HPDE6-E6E7 (cell line): ENCODE data around the gene KCNIP1.

Experiments
- DNase-seq: peaks from one replicate; pipeline ENCODE4 v3.0.0; 2011; ENCODE audit warnings: missing footprints; ENCODE audit errors: extremely low spot score

The KCNIP1 gene

DNA sequence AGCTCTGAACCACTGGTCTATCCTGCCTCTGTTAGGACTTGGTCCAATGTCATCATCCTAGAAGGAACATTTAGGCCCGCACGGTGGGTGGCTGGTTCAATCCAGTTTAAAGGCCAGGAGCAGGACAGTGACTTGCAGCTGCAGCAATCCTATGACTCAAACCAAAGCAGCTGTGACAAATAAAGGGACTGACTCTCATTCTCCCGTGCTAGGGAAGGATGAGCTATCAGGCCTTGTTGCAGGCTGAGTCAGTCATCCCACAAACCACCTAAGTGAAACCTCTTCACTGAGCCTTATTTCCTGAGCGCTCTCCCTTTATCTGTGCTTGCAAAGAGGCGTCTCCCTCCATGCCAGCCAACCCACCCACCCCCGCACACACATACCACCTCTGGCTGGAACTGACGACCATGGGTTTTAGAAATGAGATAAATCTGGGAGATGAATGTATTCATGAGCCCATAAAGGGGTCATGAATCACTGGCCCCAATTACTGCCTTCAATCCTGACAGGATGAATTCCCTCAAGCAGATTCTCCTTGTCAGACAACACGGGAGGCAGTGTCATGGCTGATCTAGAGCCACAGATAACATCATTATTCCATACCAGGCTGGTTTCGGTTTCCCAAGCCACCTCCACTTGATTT lies 93.4 kb downstream of the KCNIP1 start:
- DNase-seq: peak; percentile 22

DNA sequence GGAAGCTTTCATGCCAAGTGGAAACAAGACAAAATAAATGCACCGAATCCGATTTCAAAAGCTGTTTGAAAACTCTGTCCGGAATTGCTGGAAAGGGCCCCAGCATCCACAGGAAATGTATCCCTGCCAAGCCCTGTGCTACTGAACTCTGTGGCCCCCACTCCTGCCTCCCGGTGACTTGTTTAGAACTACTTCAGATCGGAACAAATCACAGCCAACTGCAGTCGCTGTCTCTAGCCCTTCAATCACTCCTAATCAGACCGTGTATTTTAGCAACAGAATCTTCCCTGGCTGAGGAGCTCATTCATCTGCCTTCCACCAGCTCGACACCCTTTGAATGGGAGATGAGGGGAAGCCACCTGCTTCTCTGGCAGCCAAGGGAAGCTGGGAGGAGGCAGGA lies 94.1 kb downstream of the KCNIP1 start:
- no peak for DNase-seq

DNA sequence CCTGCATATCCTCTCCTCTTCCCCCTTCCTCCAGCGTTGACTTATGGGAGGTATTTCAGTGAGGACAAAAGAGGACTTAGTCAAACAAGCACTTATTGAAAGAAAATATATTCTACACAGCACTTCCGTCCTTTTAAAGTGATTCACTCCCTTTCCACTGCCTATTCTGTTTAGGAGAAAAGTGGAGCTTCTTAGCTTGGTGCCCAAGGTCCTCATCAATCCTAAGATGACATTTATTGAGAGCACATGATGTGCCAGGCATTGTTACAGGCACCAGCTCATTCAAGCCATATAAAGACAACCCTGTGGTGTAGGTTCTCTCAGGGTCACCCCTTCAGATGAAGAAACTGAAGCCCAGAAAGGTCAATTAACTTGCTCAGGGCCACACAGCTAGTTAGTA lies 95.9 kb downstream of the KCNIP1 start:
- DNase-seq: no peak

DNA sequence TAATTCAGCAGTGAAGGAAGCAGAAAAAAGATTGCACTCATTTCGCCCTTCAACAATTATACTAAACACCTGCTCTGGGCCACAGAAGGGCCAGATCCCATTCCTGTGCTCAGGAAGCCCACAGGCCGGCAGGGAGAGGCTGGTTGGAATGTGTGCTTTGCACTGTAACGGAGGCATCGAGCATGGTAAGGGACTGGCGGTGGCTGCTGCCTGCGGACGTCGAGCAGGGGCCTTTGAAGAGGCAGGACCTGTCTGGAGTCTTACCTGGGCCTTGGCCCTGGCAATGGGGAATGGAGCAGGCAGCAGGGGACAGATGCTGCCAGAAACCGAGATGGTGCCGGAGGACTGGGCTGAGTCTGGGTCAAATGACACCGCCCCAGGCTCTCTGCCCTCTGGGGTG lies 97.8 kb downstream of the KCNIP1 start:
- DNase-seq: no peak

DNA sequence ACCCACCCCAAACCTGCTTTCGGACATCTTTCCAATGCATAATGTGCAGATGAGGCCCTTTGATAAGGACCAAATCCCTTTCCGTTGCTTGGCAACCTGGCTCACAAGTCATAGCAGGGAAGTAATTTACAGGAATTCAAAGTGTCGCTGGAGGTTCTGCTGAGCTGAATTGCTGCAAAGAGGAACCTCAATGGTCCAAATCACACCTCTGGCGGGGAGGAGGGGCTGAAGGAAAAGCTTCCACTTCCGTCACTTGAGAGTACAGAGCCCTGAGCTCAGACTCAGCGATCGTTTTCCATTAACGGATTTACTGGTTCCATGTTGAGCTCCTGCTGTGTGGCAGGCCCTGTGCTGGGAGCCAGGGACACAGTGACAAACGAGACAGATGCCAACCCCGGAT lies 99.3 kb downstream of the KCNIP1 start:
- no peak for DNase-seq

DNA sequence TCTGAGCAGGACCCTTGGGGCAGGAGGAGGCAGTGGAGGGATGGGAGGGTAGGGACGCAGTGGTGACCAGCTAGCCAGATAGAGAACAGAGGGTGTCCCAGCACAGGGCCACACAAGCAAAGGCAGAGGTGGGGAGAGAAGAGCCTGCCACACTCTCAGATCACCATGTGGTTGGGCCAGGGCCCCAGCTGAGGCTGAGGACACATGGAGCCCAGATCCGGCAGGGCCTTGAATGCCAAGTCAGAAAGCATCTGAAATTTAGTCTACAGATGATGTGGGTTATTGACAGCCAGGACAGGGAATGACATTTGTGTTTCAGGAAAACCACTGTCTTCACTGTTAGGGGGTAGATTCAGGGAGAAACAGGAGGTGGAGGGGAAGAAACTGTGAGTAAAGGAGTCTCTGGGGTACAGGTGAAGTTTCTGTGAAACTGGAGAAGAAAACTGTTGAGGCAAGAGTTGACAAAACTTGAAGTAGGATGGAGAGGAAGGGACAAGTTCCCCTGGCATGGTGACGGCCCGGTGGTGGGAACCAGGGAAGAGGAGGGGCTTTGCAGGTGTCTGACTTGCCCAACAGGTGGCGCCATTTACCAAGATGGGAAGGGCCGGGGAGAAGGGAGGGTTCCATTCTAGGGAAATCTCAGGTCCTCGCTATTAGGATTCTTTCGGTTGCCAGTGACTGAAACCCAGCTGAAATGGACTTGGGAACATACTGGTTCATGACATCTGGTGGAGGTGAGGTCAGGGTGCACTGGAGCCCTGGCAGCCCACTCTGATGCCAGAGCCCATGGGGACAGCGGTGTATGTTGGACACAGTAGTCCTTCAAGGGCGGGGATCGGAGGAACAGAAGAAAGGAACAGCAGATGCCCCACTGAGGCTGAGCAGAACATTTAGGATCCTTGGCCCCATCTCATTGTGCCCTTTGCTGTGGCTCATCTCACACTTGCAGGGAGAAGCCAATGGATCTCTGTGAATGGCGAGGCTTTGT lies 100.1 kb downstream of the KCNIP1 start:
- peak; percentile 67 for DNase-seq

DNA sequence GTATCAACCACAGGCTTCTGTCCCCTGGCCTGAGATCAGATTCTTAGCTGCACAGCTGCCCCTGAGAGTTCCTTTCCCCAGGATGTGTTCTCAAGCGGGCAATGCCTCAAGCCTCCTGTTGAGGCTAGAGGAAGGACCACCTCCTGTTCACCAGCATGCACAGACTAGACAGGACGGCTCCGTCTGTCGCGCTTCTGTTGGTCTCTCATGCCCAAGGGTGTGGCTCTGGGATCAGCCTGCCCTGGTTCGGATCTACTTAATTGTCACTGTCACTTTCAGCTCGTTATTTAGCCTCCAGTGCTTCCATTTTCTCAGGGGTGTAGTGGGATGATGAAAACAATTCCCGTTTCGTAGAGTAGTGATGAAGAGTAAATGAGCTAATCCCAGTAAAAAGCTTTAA lies 103.1 kb downstream of the KCNIP1 start:
- DNase-seq: no peak

DNA sequence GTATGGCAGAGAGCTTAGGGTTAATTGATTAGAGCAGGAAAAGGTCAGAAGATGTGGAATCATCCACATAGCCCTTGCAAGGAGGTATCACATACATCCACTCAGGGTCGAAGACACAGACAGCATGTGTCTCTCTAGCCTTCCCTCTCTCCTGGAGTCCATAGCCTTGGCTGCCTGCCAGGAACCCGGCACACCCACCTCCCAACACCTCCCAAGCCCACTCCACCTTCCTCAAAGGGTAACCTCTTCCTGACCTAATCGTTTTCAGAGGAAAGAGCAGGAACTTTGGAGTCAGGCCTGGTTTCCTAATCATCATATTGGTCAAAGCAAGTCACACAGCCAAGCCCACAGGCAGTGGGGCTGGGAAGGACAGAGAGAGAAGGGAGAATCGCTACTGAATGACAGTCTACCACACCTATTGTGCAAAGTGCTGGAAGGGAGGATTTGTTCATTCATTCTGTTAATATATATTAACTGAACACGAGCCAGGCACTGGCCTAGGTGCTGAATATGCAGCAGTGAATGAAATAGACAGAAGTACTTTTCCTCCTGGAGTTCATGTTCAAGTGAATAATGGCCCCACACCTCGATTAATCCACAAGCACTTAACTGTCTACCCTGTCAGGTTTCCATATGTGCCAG lies 107.8 kb downstream of the KCNIP1 start:
- DNase-seq: no peak

DNA sequence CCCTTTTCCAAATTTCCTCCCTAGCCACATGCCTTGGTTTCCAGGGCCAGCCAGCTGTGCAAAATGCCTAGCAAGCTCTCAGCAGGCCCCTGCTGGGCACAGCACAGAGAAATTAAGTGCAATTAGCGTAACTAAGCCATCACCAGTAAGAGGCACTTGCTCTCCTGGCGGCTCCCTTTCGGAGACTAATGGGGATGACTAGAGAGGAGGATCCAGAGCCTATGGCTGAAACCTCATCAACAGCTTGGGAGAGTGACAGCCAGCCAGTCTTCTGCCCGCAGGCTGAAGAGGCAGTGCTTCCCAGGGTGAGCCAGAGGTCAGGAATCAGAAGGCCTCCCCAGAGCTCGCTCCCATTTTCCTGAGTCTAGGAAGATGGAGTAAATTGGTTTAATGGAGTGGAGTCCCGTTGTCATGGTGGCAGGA lies 108.4 kb downstream of the KCNIP1 start:
- DNase-seq: no peak

DNA sequence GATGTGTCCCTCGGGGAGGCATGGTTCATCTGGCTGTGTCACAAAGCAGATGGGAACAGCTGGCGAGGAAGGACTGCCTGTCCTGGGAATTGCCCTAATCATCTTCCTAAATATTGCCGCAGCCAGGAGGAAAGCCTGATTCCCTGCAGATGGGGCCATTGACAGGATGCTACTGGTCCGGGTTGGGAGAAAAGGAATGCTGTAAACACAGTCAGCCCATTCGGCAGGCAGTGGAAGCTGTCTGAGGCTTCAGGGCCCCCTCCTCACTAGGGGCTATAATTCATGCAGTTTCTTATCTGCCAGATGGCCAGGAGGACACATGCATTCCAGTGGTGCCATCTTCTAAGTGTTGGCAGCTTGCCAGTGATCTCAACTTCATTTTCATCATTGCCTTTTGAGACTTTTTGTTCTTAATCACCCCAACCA lies 110.3 kb downstream of the KCNIP1 start:
- no peak for DNase-seq

DNA sequence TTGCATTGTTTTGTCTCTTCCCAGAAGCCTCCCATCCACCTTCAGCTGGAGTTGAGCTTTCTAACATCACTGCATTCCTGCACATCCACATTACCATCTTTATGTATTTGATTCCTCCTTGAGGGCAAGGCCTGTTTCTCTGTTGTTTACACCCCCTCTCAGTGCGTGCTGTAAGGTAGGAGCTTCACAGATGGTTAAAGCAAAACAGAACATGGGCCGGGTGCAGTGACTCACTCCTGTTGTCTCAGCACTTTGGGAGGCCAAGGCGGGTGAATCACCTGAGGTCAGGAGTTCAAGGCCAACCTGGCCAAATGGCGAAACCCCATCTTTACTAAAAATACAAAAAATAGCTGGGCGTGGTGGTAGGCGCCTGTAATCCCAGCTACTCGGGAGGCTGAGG lies 110.9 kb downstream of the KCNIP1 start:
- peak; percentile 47 for DNase-seq

DNA sequence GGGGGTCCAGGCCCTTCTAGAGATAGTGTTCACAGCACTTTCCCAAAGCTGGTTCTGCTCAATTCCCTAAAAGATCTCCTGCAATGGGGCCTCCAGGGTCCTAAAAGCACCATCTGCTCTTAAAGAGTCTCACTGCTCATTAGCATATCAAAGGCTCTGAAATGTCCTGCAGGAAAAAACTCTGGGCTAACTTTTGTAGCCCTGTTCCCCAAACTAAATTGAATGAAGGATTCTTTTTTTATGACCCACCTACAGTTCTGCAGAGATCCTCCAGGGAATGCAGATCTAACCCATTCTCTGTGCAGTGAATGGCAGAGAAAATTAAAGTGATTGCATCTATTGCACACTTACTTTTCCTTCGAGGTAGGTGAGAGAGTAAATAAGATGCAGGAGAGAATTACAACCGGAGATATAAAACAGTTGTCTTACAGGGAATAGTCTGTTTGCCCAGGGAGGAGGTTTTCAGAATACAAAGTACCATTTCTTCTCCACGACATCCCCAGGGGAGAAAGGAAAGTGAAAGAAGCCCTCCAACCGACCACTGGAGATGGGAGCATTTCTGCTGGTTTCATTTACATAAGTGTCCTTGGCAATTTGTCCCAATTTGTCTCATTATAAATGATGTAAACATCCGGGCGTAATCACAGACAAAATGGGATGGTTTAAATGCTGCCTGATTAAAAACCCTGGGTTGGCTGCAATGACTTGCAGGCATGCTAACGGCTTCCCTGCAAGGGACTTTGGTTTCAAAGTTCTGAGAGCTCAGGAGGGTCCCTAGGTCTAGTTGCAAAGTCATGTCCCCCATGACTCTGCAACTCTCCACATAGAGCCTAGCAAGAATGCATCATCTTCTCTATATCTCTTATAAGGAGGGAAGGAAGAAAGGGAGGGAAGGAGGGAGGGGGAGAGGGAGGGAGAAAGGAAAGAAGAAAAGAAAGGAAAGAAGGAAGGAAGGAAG lies 114.0 kb downstream of the KCNIP1 start:
- DNase-seq: no peak

DNA sequence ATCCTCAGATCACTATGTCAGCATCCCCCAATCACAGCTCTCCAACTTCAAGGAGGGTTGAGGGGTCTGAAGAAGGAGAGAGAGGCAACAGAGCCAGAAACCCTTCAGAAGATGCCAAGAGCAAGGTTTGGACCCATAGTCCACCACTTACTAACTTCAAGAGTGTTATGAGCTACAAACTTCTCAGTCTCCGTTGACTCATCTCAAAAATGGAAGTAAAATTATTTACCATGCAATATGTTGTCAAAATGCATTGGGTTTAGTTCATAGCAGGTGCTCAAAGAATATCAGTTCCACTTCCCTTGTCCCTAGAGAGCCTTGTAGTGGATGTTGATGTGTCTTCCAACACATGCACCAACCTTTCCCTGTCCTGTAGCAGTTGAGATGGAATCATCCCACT lies 116.0 kb downstream of the KCNIP1 start:
- DNase-seq: no peak

DNA sequence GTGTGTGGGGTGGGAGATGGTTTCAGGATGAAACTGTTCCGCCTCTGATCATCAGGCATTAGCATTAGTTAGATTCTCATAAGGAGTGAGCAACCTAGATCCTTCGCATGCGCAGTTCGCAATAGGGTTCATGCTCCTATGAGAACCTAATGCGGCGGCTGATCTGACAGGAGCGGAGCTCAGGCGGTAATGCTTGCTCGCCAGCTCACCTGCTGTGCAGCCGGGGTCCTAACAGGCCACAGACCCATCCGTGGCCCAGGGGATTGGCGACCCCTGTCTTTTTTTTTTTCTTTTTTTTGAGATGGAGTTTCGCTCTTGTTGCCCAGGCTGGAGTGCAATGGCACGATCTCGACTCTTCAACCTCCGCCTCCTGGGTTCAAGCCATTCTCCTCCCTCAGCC lies 119.1 kb downstream of the KCNIP1 start:
- no peak for DNase-seq

DNA sequence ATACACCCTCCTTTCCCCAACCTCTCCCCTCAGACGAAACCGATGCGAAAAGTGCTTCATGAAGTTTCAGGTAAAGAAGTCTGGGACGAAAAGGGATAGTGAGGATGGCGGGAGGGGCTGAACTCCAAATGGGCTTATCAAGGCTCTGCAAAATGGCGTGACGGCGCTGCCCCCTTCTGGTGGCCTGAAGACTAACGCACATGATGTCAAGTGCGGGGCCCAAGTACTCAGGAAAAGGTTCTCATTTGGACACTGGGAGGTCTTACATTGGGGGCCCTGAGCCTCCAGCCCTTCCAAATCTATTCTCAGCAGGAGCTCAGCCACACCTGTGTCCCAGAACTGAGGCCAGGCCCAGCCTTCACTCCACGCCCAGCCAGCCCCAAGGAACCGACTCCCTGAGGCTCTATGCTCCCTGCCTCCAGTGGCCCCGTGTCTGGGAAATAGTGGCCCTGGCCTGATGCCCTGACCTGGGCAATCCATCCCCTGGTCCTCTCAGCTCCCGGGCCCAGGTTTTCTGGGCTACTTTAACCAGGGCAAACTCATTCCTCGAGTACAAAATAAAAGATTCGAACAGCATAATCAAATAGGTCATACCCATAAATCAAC lies 119.9 kb downstream of the KCNIP1 start:
- DNase-seq: peak; percentile 19

DNA sequence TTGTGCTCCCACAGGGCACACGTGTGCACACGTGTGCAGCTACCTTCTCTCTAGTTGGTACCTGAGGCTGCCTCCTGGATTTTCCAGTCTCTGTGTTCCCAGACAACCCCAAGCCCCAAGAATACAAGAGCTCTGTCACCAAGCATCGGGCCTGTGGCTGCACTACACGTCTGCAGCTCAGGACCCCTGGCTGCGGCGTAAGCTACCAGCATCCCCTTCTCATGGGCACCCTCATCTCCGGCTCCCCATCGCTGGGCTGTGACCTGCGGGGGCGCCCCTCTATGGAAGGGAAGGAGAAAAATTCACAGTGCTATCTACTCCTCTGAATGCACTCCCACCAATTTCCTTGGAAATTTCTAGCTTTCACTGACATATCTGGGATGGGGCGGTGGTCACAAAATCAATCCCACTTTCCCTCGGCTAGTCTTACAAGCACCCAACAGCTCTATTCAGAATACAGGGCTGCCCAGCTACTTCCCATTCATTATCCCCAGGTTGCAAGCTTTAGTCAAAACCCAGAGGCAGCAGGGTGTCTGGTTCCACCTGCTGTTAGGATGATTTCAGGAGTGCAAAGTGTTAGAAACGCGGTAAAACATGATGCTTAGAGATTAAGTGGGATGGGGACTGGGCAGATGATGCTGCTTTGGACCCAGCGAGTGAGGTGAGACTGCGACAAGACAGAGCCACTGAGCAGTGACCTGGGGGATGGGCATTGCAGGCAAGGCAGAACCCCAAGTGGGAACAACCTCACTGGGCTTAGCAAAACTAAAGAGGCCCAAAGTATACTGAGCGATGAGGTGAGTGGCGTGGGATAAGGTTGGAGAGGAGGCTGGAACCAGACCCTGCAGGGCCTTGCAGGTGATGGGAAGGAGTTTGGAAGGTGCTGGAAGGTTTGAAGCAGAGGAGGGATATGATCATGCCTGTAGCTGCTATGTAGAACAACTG lies 121.7 kb downstream of the KCNIP1 start:
- no peak for DNase-seq

DNA sequence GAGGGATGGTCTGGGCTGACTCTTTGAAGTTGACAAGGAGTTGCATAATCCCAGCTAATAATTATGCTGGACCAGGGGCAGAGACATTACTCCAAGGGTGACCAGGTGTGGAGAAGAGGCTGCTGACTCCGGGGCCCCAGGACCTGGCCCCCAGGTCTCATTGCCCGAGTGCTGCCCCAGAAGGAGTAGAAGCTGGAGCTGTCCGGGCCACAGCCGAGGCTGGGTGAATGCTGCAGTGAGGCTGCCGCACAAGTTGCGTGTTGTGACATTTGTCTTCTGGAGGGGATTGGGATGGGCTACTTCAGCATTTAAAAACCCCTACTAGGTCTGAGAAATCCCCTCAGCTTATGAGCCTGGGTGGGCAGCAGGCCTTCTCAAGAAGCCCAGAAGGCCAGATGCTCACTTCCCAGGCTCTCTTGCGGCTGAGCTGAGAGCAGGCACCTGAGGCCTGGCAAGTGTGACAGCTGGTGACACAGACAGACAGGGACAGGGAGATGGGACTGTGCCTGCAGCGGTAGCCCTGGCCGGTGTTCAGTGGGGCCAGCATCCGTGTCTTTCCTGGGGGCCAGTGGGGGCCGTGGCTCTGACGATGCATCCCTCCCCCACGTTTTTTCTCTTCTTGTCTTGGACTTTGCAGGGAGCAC lies 122.8 kb downstream of the KCNIP1 start:
- no peak for DNase-seq

DNA sequence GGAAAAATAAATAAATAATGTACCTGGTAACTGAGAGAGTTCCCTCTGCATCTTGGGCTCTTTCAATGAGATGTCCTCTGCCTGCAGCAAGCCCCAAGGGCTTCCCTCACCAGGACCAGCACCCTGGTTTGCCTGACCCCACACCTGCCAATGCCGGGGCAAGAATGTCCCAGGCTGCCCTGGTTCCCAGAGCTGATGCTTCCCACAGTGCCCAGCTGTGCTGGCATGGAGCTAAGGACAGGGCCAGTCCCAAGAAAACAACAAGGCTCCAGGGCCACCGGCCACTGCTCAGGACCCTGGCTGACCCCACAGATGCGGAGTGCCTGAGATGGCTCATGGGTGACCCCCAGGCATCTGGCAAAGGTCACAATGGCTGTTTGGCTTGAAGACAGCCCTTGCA lies 123.5 kb downstream of the KCNIP1 start:
- DNase-seq: no peak

DNA sequence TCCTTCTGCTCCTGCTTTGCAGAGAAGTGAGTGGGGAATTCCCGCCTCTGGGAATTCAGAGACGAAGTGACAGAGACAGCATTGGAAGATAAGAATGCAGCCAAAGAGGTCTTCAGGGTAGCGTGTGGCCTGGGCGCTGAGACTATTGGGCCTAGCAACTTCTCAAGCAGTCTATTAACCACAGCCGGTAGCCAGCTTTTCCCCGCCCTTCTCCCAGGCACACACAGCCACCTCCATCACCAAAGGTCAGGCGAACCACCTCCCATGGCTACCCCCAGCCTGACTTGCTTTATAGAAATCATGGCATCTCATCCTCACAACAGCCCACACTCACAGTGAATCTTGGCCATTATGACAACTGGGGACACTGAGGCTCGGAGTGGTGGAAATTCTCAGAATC lies 124.2 kb downstream of the KCNIP1 start:
- no peak for DNase-seq
